Transverse colon (tissue), 4 donors: ENCODE data around the gene PCDHGA1. TPM values are rescaled to one million over a fixed set of nuclear protein-coding genes. Genes with fewer than 3 reads are reported as not detected.
A peak's percentile ranks its signal among the peaks of the same experiment; 100 is the strongest.
"Not testable (repeated sequence)": the region's sequence is repeated elsewhere in the genome, so short reads cannot be mapped to it uniquely, and the experiment has no call there.

Experiments used
- DNase-seq: peaks from one replicate; pipeline ENCODE4 v3.0.0-alpha.2; 2019
- H3K27ac ChIP-seq, 4 donors: fragments of 200-600 bp; sonication (generic); 2 replicates each; pipeline ENCODE4 v1.5.1; 2016 to 2018; ENCODE audit warnings: inconsistent platforms in 4 of 4
- H3K27me3 ChIP-seq: fragments of 200-600 bp; sonication (generic); 2 replicates; pipeline ENCODE4 v1.5.1; 2017; ENCODE audit warnings: inconsistent platforms
- H3K36me3 ChIP-seq, 4 donors: fragments of 200-600 bp; sonication (generic); 2 replicates each; pipeline ENCODE4 v1.5.1; 2017 to 2019; ENCODE audit warnings: inconsistent platforms in 4 of 4
- H3K4me1 ChIP-seq, 4 donors: fragments of 200-600 bp; sonication (generic); 2 replicates each; pipeline ENCODE4 v1.5.1; 2017 to 2020; ENCODE audit warnings: inconsistent platforms in 4 of 4
- H3K4me3 ChIP-seq, 4 donors: fragments of 200-600 bp; sonication (generic); 1 replicate in 1 of 4; 2 replicates in 3 of 4; pipeline versions ENCODE4 v1.5.1 to v1.6.1; 2017 to 2019; ENCODE audit warnings: inconsistent platforms in 4 of 4
- H3K9me3 ChIP-seq, 2 donors: fragments of 200-600 bp; sonication (generic); 2 replicates each; pipeline ENCODE4 v1.5.1; 2017 to 2019; ENCODE audit warnings: inconsistent platforms in 2 of 2
- CTCF ChIP-seq, 5 experiments: fragments of 200-600 bp in 3 of 5; fragments of 450-650 bp in 2 of 5; sonication (generic) in 3 of 5; IDR thresholded peaks; 1 replicate in 2 of 5; 2 replicates in 3 of 5; pipeline ENCODE4 v1.5.1; 2016 to 2017; ENCODE audit warnings: antibody characterized with exemption in 5 of 5, inconsistent platforms in 3 of 5, mild to moderate bottlenecking in 2 of 5, moderate library complexity in 1 of 5
- EP300 ChIP-seq: sonication (generic); formaldehyde crosslinking; IDR thresholded peaks from one replicate; pipeline ENCODE4 v1.6.1; 2017; ENCODE audit warnings: antibody characterized with exemption, low read depth
- POLR2A ChIP-seq: fragments of 450-650 bp; IDR thresholded peaks from one replicate; pipeline ENCODE4 v1.6.1; 2016; ENCODE audit warnings: antibody characterized with exemption, mild to moderate bottlenecking, moderate library complexity
- POLR2AphosphoS5 ChIP-seq, 3 donors: sonication (generic); formaldehyde crosslinking; IDR thresholded peaks; one replicate each; pipeline ENCODE4 v1.6.1; 2016; ENCODE audit warnings: antibody characterized with exemption in 3 of 3
- WGBS, 2 donors: methylation state at CpG; one replicate each; pipeline ENCODE4 v1.1.5; 2018; ENCODE audit warnings: low coverage in 1 of 2; 5-methylcytosine and 5-hydroxymethylcytosine counted together
- in situ Hi-C, 4 donors: fragments of 200-750 bp; cut with MboI; loops; one replicate each; pipeline versions ENCODE4 v1.15.0 to v1.15.1; 2017; ENCODE audit warnings: low sequenced_read_pairs in 3 of 4, low pct_ligation_motif_present in 1 of 4, low pct_unique_long_range_greater_than_20kb in 1 of 4
- intact Hi-C: fragments of 100-400 bp; cut with DNase I; formaldehyde crosslinking; loops from one replicate; pipeline ENCODE4 v1.15.1; 2023; ENCODE audit warnings: low total_unique reads
- total RNA-seq, 4 donors: library from RNA; depleted of rRNA; stranded (reverse); fragments of >200 nt; gene quantifications; one replicate each; pipeline ENCODE4 v1.1.0, GENCODE V29; 2016

The PCDHGA1 gene
- total RNA-seq, 4 donors from 2014 or later = 0.55 to 0.64 TPM; not detected in 2

DNA sequence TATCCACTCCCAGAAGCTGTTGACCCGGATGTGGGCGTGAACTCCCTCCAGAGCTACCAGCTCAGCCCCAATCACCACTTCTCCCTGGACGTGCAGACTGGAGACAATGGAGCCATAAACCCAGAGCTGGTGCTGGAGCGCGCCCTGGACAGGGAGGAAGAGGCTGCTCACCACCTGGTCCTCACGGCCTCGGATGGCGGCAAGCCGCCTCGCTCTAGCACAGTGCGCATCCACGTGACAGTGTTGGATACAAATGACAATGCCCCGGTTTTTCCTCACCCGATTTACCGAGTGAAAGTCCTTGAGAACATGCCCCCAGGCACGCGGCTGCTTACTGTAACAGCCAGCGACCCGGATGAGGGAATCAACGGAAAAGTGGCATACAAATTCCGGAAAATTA, 63.0 kb downstream of the PCDHGA1 start:
- intact Hi-C loops = no loop called here
- no peaks in the 10 kb centered on the region for H3K4me1 ChIP-seq
- no peak overlapping the region for H3K27ac ChIP-seq
- in situ Hi-C loops = loop anchor here in 1 of 4 donors (25.0 kb wide), 1 partner anchor 181 kb away; the partner anchor contains the start of genes PCDHB12, PCDHB13 and PCDHB14
- H3K36me3 ChIP-seq = no peaks in the 10 kb centered on the region
- H3K27me3 ChIP-seq = peaks cover 23% of the 10 kb centered on the region
- no peak for TF ChIP-seq EP300
- DNase-seq = no peak
- WGBS, 2 donors = 48 to 59% methylated on average over 8 to 21 of the region's 21 CpGs
- peaks cover 62 to 85% of the 10 kb centered on the region in 2 donors for H3K9me3 ChIP-seq
- no peak overlapping the region for H3K4me3 ChIP-seq

DNA sequence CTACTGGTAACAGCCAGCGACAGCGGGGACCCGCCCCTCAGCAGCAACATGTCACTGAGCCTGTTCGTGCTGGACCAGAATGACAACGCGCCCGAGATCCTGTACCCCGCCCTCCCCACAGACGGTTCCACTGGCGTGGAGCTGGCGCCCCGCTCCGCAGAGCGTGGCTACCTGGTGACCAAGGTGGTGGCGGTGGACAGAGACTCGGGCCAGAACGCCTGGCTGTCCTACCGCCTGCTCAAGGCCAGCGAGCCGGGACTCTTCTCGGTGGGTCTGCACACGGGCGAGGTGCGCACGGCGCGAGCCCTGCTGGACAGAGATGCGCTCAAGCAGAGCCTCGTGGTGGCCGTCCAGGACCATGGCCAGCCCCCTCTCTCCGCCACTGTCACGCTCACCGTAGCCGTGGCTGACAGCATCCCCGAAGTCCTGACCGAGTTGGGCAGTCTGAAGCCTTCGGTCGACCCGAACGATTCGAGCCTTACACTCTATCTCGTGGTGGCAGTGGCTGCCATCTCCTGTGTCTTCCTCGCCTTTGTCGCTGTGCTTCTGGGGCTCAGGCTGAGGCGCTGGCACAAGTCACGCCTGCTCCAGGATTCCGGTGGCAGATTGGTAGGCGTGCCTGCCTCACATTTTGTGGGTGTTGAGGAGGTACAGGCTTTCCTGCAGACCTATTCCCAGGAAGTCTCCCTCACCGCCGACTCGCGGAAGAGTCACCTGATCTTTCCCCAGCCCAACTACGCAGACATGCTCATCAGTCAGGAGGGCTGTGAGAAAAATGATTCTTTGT, 64.3 kb downstream of the PCDHGA1 start:
- 71 to 74% methylated on average over 6 to 40 of the region's 53 CpGs for WGBS, 2 donors
- H3K27ac ChIP-seq, H3K36me3 ChIP-seq, H3K4me3 ChIP-seq, H3K4me1 ChIP-seq, DNase-seq, intact Hi-C loops: not testable (repeated sequence)
- in situ Hi-C loops = loop anchor here in 1 of 4 donors (25.0 kb wide), 1 partner anchor 182 kb away; the partner anchor contains the start of genes PCDHB12, PCDHB13 and PCDHB14
- peaks cover 53 to 85% of the 10 kb centered on the region in 2 donors for H3K9me3 ChIP-seq
- peaks cover 23% of the 10 kb centered on the region for H3K27me3 ChIP-seq

DNA sequence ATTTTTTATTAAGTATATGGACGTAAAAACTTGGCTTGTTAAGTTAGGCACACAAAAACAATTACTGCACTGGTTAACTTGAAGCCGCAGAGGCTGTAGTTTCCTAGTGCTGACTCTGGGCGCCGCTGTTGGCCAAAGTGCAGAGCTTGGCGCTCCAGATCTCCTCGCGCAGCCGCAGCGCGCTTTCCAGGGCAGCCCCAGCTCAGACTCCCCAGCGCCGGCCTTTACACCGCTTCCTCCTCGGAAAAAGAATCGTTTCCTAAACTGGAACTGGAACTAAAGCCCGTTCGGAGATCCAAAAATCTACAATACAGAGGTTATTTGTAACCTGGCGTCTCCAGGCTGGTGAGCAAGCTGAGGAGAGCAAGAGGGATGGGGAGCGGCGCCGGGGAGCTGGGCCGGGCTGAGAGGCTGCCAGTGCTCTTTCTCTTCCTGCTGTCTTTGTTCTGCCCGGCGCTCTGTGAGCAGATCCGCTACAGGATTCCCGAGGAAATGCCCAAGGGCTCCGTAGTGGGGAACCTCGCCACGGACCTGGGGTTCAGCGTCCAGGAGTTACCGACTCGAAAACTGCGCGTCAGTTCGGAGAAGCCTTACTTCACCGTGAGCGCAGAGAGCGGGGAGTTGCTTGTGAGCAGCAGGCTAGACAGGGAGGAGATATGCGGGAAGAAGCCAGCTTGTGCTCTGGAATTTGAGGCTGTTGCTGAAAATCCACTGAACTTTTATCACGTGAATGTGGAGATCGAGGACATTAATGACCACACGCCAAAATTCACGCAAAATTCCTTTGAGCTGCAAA, 67.6 kb downstream of the PCDHGA1 start, which contains the start of gene PCDHGB5:
TSS of gene PCDHGB5 (plus strand) at position 192 of the 796 bp plus-strand sequence. CDS start at position 373, 181 bp downstream.
- peak within 1 kb of the TSS in 1 of 4 donors; percentile 29 for H3K4me3 ChIP-seq
- H3K27me3 ChIP-seq = peaks cover 30% of the 10 kb centered on the region
- peak; percentile 43 for DNase-seq
- peaks cover 54 to 85% of the 10 kb centered on the region in 2 donors for H3K9me3 ChIP-seq
- in situ Hi-C loops = loop anchor here in 1 of 4 donors (25.0 kb wide), 1 partner anchor 186 kb away; the partner anchor contains the start of genes PCDHB12, PCDHB13 and PCDHB14
- H3K27ac ChIP-seq, H3K36me3 ChIP-seq, H3K4me1 ChIP-seq, intact Hi-C loops: not testable (repeated sequence)
- 18 to 30% methylated on average over 7 to 27 of the region's 43 CpGs for WGBS, 2 donors
- peak; percentile 30 to 44 (median 40) for TF ChIP-seq CTCF (IDR thresholded peaks at IDR 0.05)

DNA sequence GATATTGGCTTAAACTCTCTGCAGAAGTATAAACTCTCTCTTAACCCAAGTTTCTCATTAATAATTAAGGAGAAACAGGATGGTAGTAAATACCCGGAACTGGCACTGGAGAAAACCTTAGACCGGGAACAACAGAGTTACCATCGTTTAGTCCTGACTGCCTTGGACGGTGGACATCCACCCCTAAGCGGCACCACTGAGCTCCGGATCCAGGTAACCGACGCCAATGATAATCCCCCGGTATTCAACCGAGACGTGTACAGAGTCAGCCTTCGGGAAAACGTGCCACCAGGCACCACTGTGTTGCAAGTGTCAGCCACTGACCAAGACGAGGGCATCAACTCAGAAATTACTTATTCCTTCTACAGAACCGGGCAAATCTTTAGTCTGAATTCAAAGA, 68.3 kb downstream of the PCDHGA1 start:
- no peak overlapping the region for H3K27ac ChIP-seq
- intact Hi-C loops = no loop called here
- no peaks in the 10 kb centered on the region for H3K36me3 ChIP-seq
- H3K9me3 ChIP-seq = peaks cover 54 to 85% of the 10 kb centered on the region in 2 donors
- H3K4me1 ChIP-seq = no peaks in the 10 kb centered on the region
- no peak for DNase-seq
- in situ Hi-C loops = loop anchor here in 1 of 4 donors (25.0 kb wide), 1 partner anchor 186 kb away; the partner anchor contains the start of genes PCDHB12, PCDHB13 and PCDHB14
- H3K4me3 ChIP-seq = no peak overlapping the region
- TF ChIP-seq POLR2A = no peak
- TF ChIP-seq POLR2AphosphoS5 (IDR thresholded peaks at IDR 0.05) = no peak
- TF ChIP-seq CTCF (IDR thresholded peaks at IDR 0.05) = no peak
- TF ChIP-seq EP300 = no peak
- H3K27me3 ChIP-seq = peaks cover 32% of the 10 kb centered on the region
- WGBS, 2 donors = 20 to 60% methylated on average over 1 to 15 of the region's 15 CpGs
